Hepatocyte (in vitro differentiated cells): ENCODE measurements around the gene SH3TC2. TPM values are rescaled to one million over a fixed set of nuclear protein-coding genes. Genes with fewer than 3 reads are reported as not detected.

Experiments used
- DNase-seq: peaks from one replicate; pipeline ENCODE4 v3.0.0-alpha.2; 2016; ENCODE audit warnings: low spot score
- H2AFZ ChIP-seq: fragments of 200-600 bp; sonication (generic); 2 replicates; pipeline ENCODE4 v1.6.0; 2016; ENCODE audit warnings: antibody characterized with exemption, mild to moderate bottlenecking
- H3K27ac ChIP-seq: fragments of 200-600 bp; sonication (generic); 2 replicates; pipeline ENCODE4 v1.5.1; 2016; ENCODE audit warnings: mild to moderate bottlenecking
- H3K27me3 ChIP-seq: fragments of 200-600 bp; sonication (generic); 2 replicates; pipeline ENCODE4 v1.6.1; 2016
- H3K36me3 ChIP-seq: fragments of 200-600 bp; sonication (generic); replicated peaks from 2 replicates; pipeline ENCODE4 v1.5.1; 2016; ENCODE audit warnings: low read depth; ENCODE audit not compliant: insufficient read depth
- H3K4me1 ChIP-seq: fragments of 200-600 bp; sonication (generic); 2 replicates; pipeline ENCODE4 v1.5.1; 2016; ENCODE audit warnings: mild to moderate bottlenecking, moderate library complexity; ENCODE audit not compliant: insufficient read depth
- H3K4me2 ChIP-seq: fragments of 200-600 bp; sonication (generic); 2 replicates; pipeline ENCODE4 v1.6.0; 2016
- H3K4me3 ChIP-seq: fragments of 200-600 bp; sonication (generic); 2 replicates; pipeline ENCODE4 v1.5.1; 2016; ENCODE audit warnings: mild to moderate bottlenecking
- H3K79me2 ChIP-seq: fragments of 200-600 bp; sonication (generic); 2 replicates; pipeline ENCODE4 v1.6.0; 2017; ENCODE audit warnings: mild to moderate bottlenecking
- H3K9me2 ChIP-seq: fragments of 200-600 bp; sonication (generic); replicated peaks from 2 replicates; pipeline ENCODE4 v1.6.0; 2017; ENCODE audit warnings: mild to moderate bottlenecking; ENCODE audit not compliant: insufficient read depth
- H3K9me3 ChIP-seq: fragments of 200-600 bp; sonication (generic); 2 replicates; pipeline ENCODE4 v1.5.1; 2016; ENCODE audit warnings: low read depth, mild to moderate bottlenecking
- H4K20me1 ChIP-seq: fragments of 200-600 bp; sonication (generic); 2 replicates; pipeline ENCODE4 v1.6.0; 2016; ENCODE audit warnings: mild to moderate bottlenecking; ENCODE audit not compliant: insufficient read depth, poor library complexity, severe bottlenecking
- EZH2 ChIP-seq: fragments of 200-600 bp; sonication (generic); IDR thresholded peaks from 2 replicates; pipeline ENCODE4 v1.6.1; 2016; ENCODE audit warnings: antibody characterized with exemption, mild to moderate bottlenecking, borderline replicate concordance
- EZH2phosphoT487 ChIP-seq: fragments of 200-600 bp; sonication (generic); IDR thresholded peaks from one replicate; pipeline ENCODE4 v1.6.1; 2018; ENCODE audit warnings: antibody characterized with exemption, mild to moderate bottlenecking, low read depth, moderate library complexity; ENCODE audit not compliant: unreplicated experiment, severe bottlenecking
- WGBS: methylation state at CpG from one replicate; pipeline ENCODE4 v1.1.6; 2016; ENCODE audit warnings: low lambda C conversion rate; ENCODE audit errors: missing lambda C conversion rate; 5-methylcytosine and 5-hydroxymethylcytosine counted together
- polyA plus RNA-seq: library from polyadenylated mRNA; unstranded; fragments of >200 nt; fragmentation: Nextera tagmentation; extraction: Ambion mirVana; gene quantifications from 2 replicates; pipeline ENCODE4 v1.2.1, GENCODE V29; 2016
- total RNA-seq: library from RNA; depleted of rRNA; stranded (reverse); fragments of >200 nt; gene quantifications from 2 replicates; pipeline ENCODE4 v1.2.3, GENCODE V29; 2014
- TF ChIP-seq, protein P1 (sequence below): fragments of 200-600 bp; sonication (generic); IDR thresholded peaks from 2 replicates; pipeline ENCODE4 v1.5.1; 2016; ENCODE audit warnings: antibody characterized with exemption, mild to moderate bottlenecking; ENCODE audit not compliant: poor library complexity

The SH3TC2 gene
- total and polyA plus RNA-seq, 2 experiments from 2014 or later = 2.2 to 3.5 TPM

DNA sequence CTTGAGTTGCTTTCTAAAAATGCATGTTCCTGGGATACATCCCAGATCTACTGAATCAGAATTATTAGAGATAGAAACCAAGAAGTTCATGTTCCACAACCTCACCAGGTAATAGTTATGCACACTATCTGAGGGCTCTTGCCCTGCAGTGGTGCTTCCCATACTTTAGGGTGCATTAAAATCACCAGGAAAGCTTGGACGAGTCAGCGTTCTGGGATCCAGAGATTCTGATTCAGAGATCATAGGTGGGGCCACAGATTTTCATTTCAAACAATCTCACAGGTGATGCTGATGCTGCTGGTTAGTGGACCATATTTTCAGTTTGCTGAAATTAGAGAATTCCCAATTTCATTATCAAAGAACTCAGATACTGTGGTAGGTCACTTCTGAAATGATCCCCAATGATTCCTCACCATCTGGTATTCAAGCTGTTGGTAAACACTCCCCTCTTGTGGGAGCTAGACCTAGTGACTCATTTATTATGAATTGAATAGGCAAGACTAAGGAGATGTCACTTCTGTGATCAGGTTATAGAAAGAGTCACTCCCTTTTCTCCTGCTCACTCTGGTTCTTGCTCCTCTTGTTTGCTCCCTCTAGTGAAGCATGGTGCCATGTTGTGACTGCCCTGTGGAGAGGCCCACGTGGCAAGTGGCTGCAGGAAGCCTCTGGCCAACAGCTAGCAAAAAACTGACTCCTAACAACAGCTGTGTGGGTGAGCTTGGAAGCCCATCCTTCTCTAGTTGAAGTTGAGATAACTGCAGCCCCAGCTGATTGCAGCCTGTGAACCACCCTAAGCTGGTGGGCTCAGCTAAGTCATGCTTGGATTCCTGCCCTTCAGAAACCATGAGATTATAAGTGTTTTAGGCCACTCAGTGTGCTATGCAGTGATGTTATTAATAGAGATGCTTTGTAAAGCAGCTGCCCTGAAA is 59.8 kb downstream of the SH3TC2 start:
- H3K27ac ChIP-seq = peak overlapping the region; percentile 86
- H3K4me2 ChIP-seq = peak overlapping the region; percentile 61
- H3K27me3 ChIP-seq = no peaks in the 10 kb centered on the region
- TF ChIP-seq, protein P1, sequence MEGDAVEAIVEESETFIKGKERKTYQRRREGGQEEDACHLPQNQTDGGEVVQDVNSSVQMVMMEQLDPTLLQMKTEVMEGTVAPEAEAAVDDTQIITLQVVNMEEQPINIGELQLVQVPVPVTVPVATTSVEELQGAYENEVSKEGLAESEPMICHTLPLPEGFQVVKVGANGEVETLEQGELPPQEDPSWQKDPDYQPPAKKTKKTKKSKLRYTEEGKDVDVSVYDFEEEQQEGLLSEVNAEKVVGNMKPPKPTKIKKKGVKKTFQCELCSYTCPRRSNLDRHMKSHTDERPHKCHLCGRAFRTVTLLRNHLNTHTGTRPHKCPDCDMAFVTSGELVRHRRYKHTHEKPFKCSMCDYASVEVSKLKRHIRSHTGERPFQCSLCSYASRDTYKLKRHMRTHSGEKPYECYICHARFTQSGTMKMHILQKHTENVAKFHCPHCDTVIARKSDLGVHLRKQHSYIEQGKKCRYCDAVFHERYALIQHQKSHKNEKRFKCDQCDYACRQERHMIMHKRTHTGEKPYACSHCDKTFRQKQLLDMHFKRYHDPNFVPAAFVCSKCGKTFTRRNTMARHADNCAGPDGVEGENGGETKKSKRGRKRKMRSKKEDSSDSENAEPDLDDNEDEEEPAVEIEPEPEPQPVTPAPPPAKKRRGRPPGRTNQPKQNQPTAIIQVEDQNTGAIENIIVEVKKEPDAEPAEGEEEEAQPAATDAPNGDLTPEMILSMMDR = no peak
- TF ChIP-seq EZH2 (no peak), EZH2phosphoT487 (no peak)
- peaks cover 27% of the 10 kb centered on the region for H3K4me1 ChIP-seq
- no peak overlapping the region for H2AFZ ChIP-seq
- H3K36me3 ChIP-seq = no peaks in the 10 kb centered on the region
- no peaks in the 10 kb centered on the region for H4K20me1 ChIP-seq
- 86% methylated on average over 3 of the region's 3 CpGs for WGBS
- H3K79me2 ChIP-seq = no peaks in the 10 kb centered on the region
- no peaks in the 10 kb centered on the region for H3K9me2 ChIP-seq
- DNase-seq = no peak
- H3K9me3 ChIP-seq = no peaks in the 10 kb centered on the region
- no peak overlapping the region for H3K4me3 ChIP-seq

DNA sequence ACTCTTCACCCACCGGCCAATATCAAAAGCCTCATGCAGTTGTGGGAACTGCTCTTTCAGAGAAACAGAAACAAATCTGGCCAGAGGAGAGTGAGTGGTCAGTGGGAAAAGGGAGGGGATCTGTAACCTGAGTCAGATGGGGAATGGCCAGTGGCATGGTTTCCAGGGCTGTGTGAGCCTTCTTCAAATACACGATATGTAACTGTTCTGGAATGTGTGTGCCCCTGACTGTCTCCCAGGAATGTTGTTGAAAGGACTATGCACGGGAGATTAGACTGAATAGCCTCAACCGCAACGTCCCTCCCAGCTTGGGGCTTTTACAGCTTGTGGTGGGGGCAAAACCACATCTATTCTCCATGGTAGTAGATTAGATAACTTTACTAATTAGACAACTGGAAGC is 60.8 kb downstream of the SH3TC2 start:
- Histone ChIP-seq H3K27ac (peak overlapping the region; percentile 86), H3K4me2 (peak overlapping the region; percentile 61), H3K4me3 (no peak overlapping the region), H2AFZ (no peak overlapping the region), H3K4me1 (peaks cover 23% of the 10 kb centered on the region), H3K36me3 (no peaks in the 10 kb centered on the region), H3K27me3 (no peaks in the 10 kb centered on the region), H3K9me2 (no peaks in the 10 kb centered on the region), H4K20me1 (no peaks in the 10 kb centered on the region), H3K79me2 (no peaks in the 10 kb centered on the region), H3K9me3 (no peaks in the 10 kb centered on the region)
- 3% methylated on average over 5 of the region's 5 CpGs for WGBS
- peak; percentile 79 for DNase-seq
- TF ChIP-seq EZH2 = no peak
- TF ChIP-seq, protein P1 = no peak
- TF ChIP-seq EZH2phosphoT487 = no peak

DNA sequence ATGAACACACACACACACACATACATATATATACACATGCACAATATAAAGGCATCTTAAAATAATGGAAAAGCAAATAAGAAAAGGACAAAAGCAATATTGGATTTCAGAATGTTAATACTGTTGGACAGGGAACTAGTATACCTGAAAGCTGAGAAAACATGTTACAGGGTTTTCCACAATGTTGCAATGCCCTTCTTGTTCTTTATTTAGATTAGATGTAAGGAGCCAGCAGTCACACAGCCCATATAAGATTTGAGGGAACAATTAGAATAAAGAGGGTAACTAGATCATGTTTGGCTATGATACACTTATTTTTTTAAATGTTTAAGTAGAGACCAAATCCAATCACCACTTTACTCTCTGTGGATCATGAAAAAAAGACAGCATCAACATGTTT is 61.7 kb downstream of the SH3TC2 start:
- Histone ChIP-seq H3K4me1 (peaks cover 23% of the 10 kb centered on the region), H3K4me2 (no peak overlapping the region), H2AFZ (no peak overlapping the region), H3K27me3 (no peaks in the 10 kb centered on the region), H3K36me3 (no peaks in the 10 kb centered on the region), H3K9me3 (no peaks in the 10 kb centered on the region), H4K20me1 (no peaks in the 10 kb centered on the region), H3K9me2 (no peaks in the 10 kb centered on the region), H3K4me3 (no peak overlapping the region), H3K79me2 (no peaks in the 10 kb centered on the region), H3K27ac (peak overlapping the region; percentile 86)
- DNase-seq = no peak
- TF ChIP-seq EZH2phosphoT487 (no peak), EZH2 (no peak)
- TF ChIP-seq, protein P1 = no peak
